ENCODE measurements around the gene IQSEC3. TPM values are rescaled to one million over a fixed set of nuclear protein-coding genes. Genes with fewer than 3 reads are reported as not detected.

IQSEC3 gene
- total and polyA plus RNA-seq, 10 of the 15 experiments (the other 5 are each of a cell fraction or from before 2014, with no cell fraction given): not detected

DNA sequence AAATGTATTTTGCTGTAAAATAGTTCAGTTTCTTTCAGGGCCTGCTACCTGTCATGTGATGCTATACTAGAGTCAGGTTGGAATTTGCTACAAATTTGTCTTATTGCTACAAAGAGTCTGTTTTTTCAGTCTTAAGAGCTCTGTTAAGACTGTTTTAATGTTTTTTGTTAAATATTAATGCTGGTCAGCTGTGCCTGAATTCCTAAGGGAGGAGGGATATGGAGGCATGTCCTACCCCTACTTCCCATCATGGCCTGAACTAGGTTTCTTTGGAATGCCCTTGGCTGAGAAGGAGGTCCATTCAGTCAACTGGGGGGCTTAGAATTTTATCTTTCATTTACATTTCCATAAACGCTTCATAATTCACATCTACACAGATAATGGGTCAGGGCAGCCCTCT, 30.0 kb downstream of the IQSEC3 start:
- SMC1A ChIA-PET (ENCODE audit: uncharacterized antibody, unreplicated experiment): no interaction called here
- no peak overlapping the region for H3K4me3 ChIP-seq
- CTCF ChIA-PET: no interaction called here
- RAD21 ChIA-PET (ENCODE audit: unreplicated experiment): no interaction called here
- H3K27ac ChIP-seq (ENCODE audit: control insufficient read depth, insufficient read depth): no peak overlapping the region
- ATAC-seq (no peak), FAIRE-seq (no peak), DNase-seq (ENCODE audit: low read depth, low spot score) (no peak)
- no peaks in the 10 kb centered on the region for H3K4me1 ChIP-seq (ENCODE audit: control insufficient read depth, insufficient read depth, low read length)
- H3K27me3 ChIP-seq (replicated peaks in 1 of 2; ENCODE audit: control insufficient read depth in 2 of 2, insufficient read depth in 2 of 2, low read length in 1 of 2): no peaks in the 10 kb centered on the region; a peak in 2 of 4 replicates
- H2AFZ ChIP-seq (ENCODE audit: control insufficient read depth, low read depth, low read length): no peak overlapping the region
- in situ Hi-C loops (cut with MboI) (no loop called here), intact Hi-C loops (cut with micrococcal nuclease; ENCODE audit: unreplicated experiment) (no loop called here)
- no TSS peak for BruUV-seq (replicated peaks)
- no peaks in the 10 kb centered on the region for H3K36me3 ChIP-seq (ENCODE audit: control insufficient read depth in 2 of 2, insufficient read depth in 2 of 2, low read length in 1 of 2)
- TF ChIP-seq NFIC (IDR thresholded peaks at IDR 0.05; ENCODE audit: low read depth, low read length) (no peak), TARDBP (IDR thresholded peaks at IDR 0.05; ENCODE audit: borderline replicate concordance) (no peak), EP300 (IDR thresholded peaks at IDR 0.05; ENCODE audit: borderline replicate concordance in 1 of 2, control insufficient read depth in 1 of 2, low read depth in 2 of 2, low read length in 2 of 2) (no peak), POLR2AphosphoS5 (IDR thresholded peaks at IDR 0.05; ENCODE audit: low read length) (no peak), HDGF (IDR thresholded peaks at IDR 0.05) (no peak), BHLHE40 (IDR thresholded peaks at IDR 0.05; ENCODE audit: borderline replicate concordance in 1 of 2, low read depth in 2 of 2, low read length in 1 of 2) (no peak), CUX1 (IDR thresholded peaks at IDR 0.05; ENCODE audit: insufficient replicate concordance, low read depth, low read length) (no peak), CEBPB (IDR thresholded peaks at IDR 0.05; ENCODE audit: borderline replicate concordance in 1 of 2, low read depth in 2 of 2, low read length in 2 of 2) (no peak), IKZF2 (IDR thresholded peaks at IDR 0.05) (no peak), TAF1 (IDR thresholded peaks at IDR 0.05; ENCODE audit: borderline replicate concordance, low read depth, low read length) (no peak), STAT3 (IDR thresholded peaks at IDR 0.05; ENCODE audit: low read depth, low read length) (no peak)
- TF ChIP-seq, protein P1, sequence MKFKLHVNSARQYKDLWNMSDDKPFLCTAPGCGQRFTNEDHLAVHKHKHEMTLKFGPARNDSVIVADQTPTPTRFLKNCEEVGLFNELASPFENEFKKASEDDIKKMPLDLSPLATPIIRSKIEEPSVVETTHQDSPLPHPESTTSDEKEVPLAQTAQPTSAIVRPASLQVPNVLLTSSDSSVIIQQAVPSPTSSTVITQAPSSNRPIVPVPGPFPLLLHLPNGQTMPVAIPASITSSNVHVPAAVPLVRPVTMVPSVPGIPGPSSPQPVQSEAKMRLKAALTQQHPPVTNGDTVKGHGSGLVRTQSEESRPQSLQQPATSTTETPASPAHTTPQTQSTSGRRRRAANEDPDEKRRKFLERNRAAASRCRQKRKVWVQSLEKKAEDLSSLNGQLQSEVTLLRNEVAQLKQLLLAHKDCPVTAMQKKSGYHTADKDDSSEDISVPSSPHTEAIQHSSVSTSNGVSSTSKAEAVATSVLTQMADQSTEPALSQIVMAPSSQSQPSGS (IDR thresholded peaks at IDR 0.05; ENCODE audit: low read length): no peak
- no peaks in the 10 kb centered on the region for H4K20me1 ChIP-seq (ENCODE audit: control insufficient read depth, insufficient read depth)
- H3K9ac ChIP-seq (ENCODE audit: control insufficient read depth, insufficient read depth, low read length): no peak overlapping the region
- H3K9me3 ChIP-seq (replicated peaks; ENCODE audit: control insufficient read depth, insufficient read depth, low read length): no peaks in the 10 kb centered on the region; the same call in 2 of the 3 replicates
- POLR2A ChIA-PET: no interaction called here
- 67% methylated on average over 1 of the region's 1 CpG for WGBS (ENCODE audit: insufficient coverage, insufficient replicate concordance, low lambda C conversion rate, missing lambda C conversion rate)
- no peaks in the 10 kb centered on the region for H3K79me2 ChIP-seq (ENCODE audit: control insufficient read depth, insufficient read depth, low read length)
- H3K4me2 ChIP-seq (ENCODE audit: control insufficient read depth, insufficient read depth): no peak overlapping the region
